Heart right ventricle (tissue), 16 donors: ENCODE data around the gene THAP9. TPM values are rescaled to one million over a fixed set of nuclear protein-coding genes. Genes with fewer than 3 reads are reported as not detected.

Source experiments
- ATAC-seq, 8 donors: fragments of 200-7000 bp; cut with Tn5 transposase; one replicate each; pipeline ENCODE4 v1.9.1; 2020; ENCODE audit warnings: mild to moderate bottlenecking in 8 of 8, moderate library complexity in 8 of 8, moderate number of reproducible peaks in 1 of 8
- DNase-seq, 2 donors: peaks; one replicate each; pipeline ENCODE4 v3.0.0-alpha.2; 2020
- H3K27ac ChIP-seq, 10 donors: fragments of 200-600 bp; sonication (generic) in 2 of 10; one replicate each; pipeline versions ENCODE4 v1.5.0 to v1.8.0; 2020 to 2022; ENCODE audit warnings: mild to moderate bottlenecking in 3 of 10
- H3K27me3 ChIP-seq, 7 donors: fragments of 200-600 bp; one replicate each; pipeline ENCODE4 v1.8.0; 2021 to 2022; ENCODE audit warnings: mild to moderate bottlenecking in 2 of 7
- H3K36me3 ChIP-seq, 9 donors: fragments of 200-600 bp; sonication (generic) in 1 of 9; one replicate each; pipeline versions ENCODE4 v1.5.0 to v1.8.0; 2020 to 2022; ENCODE audit warnings: mild to moderate bottlenecking in 2 of 9
- H3K4me1 ChIP-seq, 9 donors: fragments of 200-600 bp; sonication (generic) in 1 of 9; one replicate each; pipeline versions ENCODE4 v1.5.0 to v1.8.0; 2020 to 2022; ENCODE audit warnings: mild to moderate bottlenecking in 4 of 9
- H3K4me3 ChIP-seq, 10 donors: fragments of 200-600 bp; sonication (generic) in 2 of 10; one replicate each; pipeline versions ENCODE4 v1.5.0 to v1.8.0; 2020 to 2022; ENCODE audit warnings: mild to moderate bottlenecking in 7 of 10, moderate library complexity in 2 of 10
- H3K9me3 ChIP-seq, 11 donors: fragments of 200-600 bp in 10 of 11; sonication (generic) in 2 of 11; one replicate each; pipeline versions ENCODE4 v1.5.0 to v1.8.0; 2013 to 2022; ENCODE audit warnings: mild to moderate bottlenecking in 2 of 11, control low read depth in 1 of 11, moderate library complexity in 1 of 11
- WGBS, 2 donors: extraction: QIAGEN DNeasy Blood & Tissue Kit; methylation state at CpG; one replicate each; pipeline ENCODE4 v1.1.7; 2013; ENCODE audit warnings: inconsistent platforms in 1 of 2; 5-methylcytosine and 5-hydroxymethylcytosine counted together
- intact Hi-C, 10 donors: fragments of 100-400 bp; cut with DNase I; formaldehyde crosslinking; loops; one replicate each; pipeline versions ENCODE4 v1.11.1 to v1.14.2; 2022
- polyA plus RNA-seq, 2 donors: library from polyadenylated mRNA; stranded (reverse); fragments of 200-250 nt; gene quantifications; one replicate each; pipeline ENCODE4 v1.2.3, GENCODE V29; 2013
- total RNA-seq, 10 donors: library from RNA; stranded (reverse); fragmentation: NEBNext Ultra II Directional in 3 of 10; extraction: Animal tissue kit (Norgen Biotek cat#: 25700) in 3 of 10; gene quantifications; one replicate each; pipeline versions ENCODE4 v1.2.1 to v1.2.4, GENCODE V29; 2021 to 2023
- TF ChIP-seq, protein P1 (sequence below), 9 donors: fragments of 200-600 bp; sonication (generic) in 2 of 9; IDR thresholded peaks; one replicate each; pipeline versions ENCODE4 v1.5.0 to v1.8.0; 2021 to 2022; ENCODE audit warnings: antibody characterized with exemption in 9 of 9, mild to moderate bottlenecking in 5 of 9, moderate library complexity in 1 of 9
- donor health status: Arrhythmogenic right ventricular cardiomyopathy.
- donor health status: ischemic (EF 13 %, LVEDD 7.1; RV severe dilation, severe dysfunction).
- donor health status: healthy with polysubstance abuse.
- donor health status: DM: no; HTN: yes; CAD: no.
- donor health status: DM: no; HTN: no; CAD: no.
- donor health status: ischemic (EF 25% LVEDD 6.9; RV normal size, moderate dysfunction).
- donor health status: ischemic (EF 25% LVEDD 5.7; RV mildly dilated, moderate dysfunction).
- donor health status: healthy.
- donor health status: DM: yes; HTN: yes; CAD: no.
- donor health status: Ischemic cardiomyopathy.
- donor health status: ischemic (EF 35%, LVEDD 5.7; RV mildly dilated, moderate dysfunction).
- donor health status: nonischemic (EF 11% LVEDD 7.7; RV severe dilation, severe dysfunction).
- donor health status: DM: yes; HTN: yes; CAD: no.
- donor health status: PGD.
- donor health status: ischemic (EF 29% LVEDD 5.4; RV normal size, mild dysfunction).
- donor health status: nonischemic (EF 23%, LVEDD 6.1; RV moderate dilation, normal function).

The THAP9 gene
- total and polyA plus RNA-seq, 12 donors: 1.9 to 9.1 (median 5.7) TPM

DNA sequence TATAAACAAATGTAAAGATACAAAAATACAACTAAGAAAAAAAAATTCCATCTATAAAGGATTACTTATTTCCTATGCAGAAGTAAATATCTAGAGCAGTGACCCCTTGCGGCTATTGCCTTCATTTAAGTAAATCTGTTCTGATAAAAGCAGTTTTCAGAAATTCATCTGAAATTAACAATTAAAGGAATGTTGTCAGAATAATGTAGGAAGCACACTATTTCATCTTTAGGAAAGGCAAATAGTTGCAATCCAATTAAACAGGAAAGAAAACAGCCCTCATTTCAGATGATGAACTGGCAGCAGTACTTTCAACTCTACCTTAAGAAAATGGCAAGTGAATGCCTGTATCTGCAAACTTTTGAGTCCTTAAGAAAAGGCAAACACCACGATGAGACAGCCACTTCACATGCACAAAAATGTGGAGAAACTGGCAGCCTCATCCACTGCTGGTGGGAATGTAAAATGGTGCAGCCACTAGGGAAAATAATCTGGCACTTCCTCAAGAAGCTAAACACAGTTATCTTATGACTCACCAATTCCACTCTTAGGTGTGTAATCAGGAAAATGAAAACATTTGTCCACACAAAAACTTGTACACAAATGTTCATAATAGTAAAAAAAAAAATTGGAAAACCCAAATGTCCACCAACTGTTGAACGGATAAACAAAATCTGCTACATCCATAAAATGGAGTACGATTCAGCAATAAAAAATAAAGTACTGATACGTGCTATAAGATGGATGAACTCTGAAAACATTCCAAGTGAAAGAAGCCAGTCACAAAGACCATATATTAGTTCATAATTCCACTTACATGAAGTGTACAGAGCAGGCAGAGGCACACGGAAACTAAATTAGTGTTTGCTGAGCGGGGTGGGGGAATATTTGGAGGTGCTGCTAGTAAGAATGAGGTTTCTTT lies 2.0 kb upstream of the THAP9 start:
- Histone ChIP-seq H3K27ac (peak overlapping the region in 9 of 10 donors; percentile 6 to 99 (median 98)), H3K9me3 (no peaks in the 10 kb centered on the region), H3K27me3 (no peaks in the 10 kb centered on the region), H3K4me1 (peaks cover 0 to 45% (median 36%) of the 10 kb centered on the region in 9 donors), H3K4me3 (peak overlapping the region in 9 of 10 donors; percentile 56 to 88 (median 72)), H3K36me3 (peaks cover 0 to 47% (median 8%) of the 10 kb centered on the region in 9 donors)
- intact Hi-C loops: loop anchor here in 5 of 10 donors (10.0 kb wide), 3 partner anchors 136 to 474 kb away; partner anchors contain the start of genes COPS4 (in 4 of the 5), ENOPH1 (in 1 of the 5) and HNRNPDL (in 1 of the 5)
- ATAC-seq (no peak), DNase-seq (no peak)
- TF ChIP-seq, protein P1, sequence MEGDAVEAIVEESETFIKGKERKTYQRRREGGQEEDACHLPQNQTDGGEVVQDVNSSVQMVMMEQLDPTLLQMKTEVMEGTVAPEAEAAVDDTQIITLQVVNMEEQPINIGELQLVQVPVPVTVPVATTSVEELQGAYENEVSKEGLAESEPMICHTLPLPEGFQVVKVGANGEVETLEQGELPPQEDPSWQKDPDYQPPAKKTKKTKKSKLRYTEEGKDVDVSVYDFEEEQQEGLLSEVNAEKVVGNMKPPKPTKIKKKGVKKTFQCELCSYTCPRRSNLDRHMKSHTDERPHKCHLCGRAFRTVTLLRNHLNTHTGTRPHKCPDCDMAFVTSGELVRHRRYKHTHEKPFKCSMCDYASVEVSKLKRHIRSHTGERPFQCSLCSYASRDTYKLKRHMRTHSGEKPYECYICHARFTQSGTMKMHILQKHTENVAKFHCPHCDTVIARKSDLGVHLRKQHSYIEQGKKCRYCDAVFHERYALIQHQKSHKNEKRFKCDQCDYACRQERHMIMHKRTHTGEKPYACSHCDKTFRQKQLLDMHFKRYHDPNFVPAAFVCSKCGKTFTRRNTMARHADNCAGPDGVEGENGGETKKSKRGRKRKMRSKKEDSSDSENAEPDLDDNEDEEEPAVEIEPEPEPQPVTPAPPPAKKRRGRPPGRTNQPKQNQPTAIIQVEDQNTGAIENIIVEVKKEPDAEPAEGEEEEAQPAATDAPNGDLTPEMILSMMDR (IDR thresholded peaks at IDR 0.05): peak in 7 of 9 donors; percentile 10 to 52 (median 41)
- 43% methylated on average over 7 of the region's 7 CpGs for WGBS, 2 donors

DNA sequence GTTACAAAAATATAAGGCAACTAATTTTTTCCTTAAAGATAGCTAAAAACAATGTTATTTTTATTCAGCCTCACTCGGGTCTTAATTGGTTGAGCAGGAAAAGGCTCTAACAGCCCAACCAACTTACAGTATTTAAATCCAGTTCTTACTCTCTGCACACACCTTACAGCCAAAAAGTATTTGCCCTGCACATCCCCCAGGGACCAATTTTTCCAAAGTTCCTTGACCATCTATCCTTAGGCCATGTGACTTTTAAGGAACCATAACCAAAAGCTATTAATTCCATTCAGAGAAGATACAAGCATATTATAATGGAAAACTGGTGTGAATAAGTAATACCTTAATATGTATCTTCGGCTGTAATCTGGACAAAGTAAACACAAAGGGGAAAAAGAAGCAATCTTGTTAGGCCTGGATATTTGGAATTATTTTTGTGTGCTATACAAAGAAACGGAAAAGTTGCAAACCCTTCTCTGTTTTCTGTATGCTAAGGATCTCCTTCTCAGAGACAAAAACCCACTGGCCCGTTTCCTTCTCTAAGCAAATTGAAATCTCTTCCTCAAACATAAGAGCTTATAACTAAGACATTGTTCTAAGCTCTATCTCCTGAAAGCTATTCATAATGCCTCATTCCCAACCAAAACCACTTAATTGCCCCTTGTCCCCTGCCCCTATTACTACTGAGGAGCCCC lies 1.0 kb upstream of the THAP9 start:
- TF ChIP-seq, protein P1 (IDR thresholded peaks at IDR 0.05): no peak
- Histone ChIP-seq H3K36me3 (peaks cover 0 to 37% (median 4%) of the 10 kb centered on the region in 9 donors), H3K27ac (peak overlapping the region in 9 of 10 donors; percentile 97 to 99 (median 99)), H3K27me3 (no peaks in the 10 kb centered on the region), H3K4me1 (peaks cover 0 to 45% (median 36%) of the 10 kb centered on the region in 9 donors), H3K9me3 (no peaks in the 10 kb centered on the region), H3K4me3 (peak overlapping the region; percentile 56 to 88 (median 72))
- WGBS, 2 donors: 1 to 2% methylated on average over 4 of the region's 4 CpGs
- no peak for DNase-seq
- peak in 1 of 8 donors; percentile 0 for ATAC-seq
- intact Hi-C loops: loop anchor here in 9 of 10 donors (2.0 to 10.0 kb wide), 8 partner anchors 111 to 475 kb away; partner anchors contain the start of genes LIN54 (in 5 of the 9), COPS4 (in 4 of the 9), COQ2 (in 1 of the 9) and ENOPH1 (in 1 of the 9)

DNA sequence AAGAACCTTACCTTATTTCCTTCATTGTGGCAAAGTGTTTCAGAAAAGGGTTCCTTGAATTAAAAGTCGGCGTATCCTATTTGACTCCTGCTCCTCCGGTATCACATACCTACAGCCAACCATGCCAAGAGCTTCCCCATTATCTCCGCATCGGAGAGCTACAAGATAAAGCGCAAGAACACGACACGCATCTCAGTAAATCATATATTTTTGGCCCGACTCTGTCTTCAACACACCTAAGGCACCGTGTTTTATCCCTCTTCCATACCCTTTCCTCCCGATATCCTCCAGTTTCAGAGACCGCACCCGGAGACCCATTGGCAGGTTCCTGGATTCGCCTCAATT lies 497 bp upstream of the THAP9 start:
- H3K4me1 ChIP-seq: peaks cover 0 to 46% (median 36%) of the 10 kb centered on the region in 9 donors
- intact Hi-C loops: loop anchor here in 8 of 10 donors (2.0 to 10.0 kb wide), 5 partner anchors 111 to 382 kb away; partner anchors contain the start of genes LIN54 (in 5 of the 8) and COQ2 (in 1 of the 8)
- TF ChIP-seq, protein P1 (IDR thresholded peaks at IDR 0.05): no peak
- no peak for DNase-seq
- ATAC-seq: peak in 7 of 8 donors; percentile 0 to 33 (median 14)
- H3K27ac ChIP-seq: peak overlapping the region; percentile 95 to 99 (median 99)
- no peaks in the 10 kb centered on the region for H3K27me3 ChIP-seq
- 1% methylated on average over 14 of the region's 14 CpGs for WGBS, 2 donors
- peaks cover 0 to 36% (median 3%) of the 10 kb centered on the region in 9 donors for H3K36me3 ChIP-seq
- H3K9me3 ChIP-seq: no peaks in the 10 kb centered on the region
- H3K4me3 ChIP-seq: peak overlapping the region; percentile 56 to 88 (median 72)
